Loucy (cell line): ENCODE data around the gene ETNPPL.

Experiments
- CTCF ChIP-seq: fragments of 200-600 bp; sonication (generic); conservative IDR thresholded peaks from 2 replicates; pipeline ENCODE4 v1.5.1; 2014; ENCODE audit warnings: mild to moderate bottlenecking, antibody characterized with exemption, low read length
- EZH2phosphoT487 ChIP-seq: fragments of 200-600 bp; IDR thresholded peaks from 2 replicates; pipeline ENCODE4 v1.6.1; 2018; ENCODE audit warnings: antibody characterized with exemption, mild to moderate bottlenecking, moderate library complexity, borderline replicate concordance

- no peak for TF ChIP-seq CTCF
- no peak for TF ChIP-seq EZH2phosphoT487
Measured at GRCh38 chr4:108702960-108703359, 59.9 kb downstream of the ETNPPL start.
